ENCODE measurements around the gene SETD7.

The SETD7 gene

GRCh38 chr4:139584013-139584412, 28.0 kb upstream of the SETD7 start:
- Histone ChIP-seq H3K9ac (ENCODE audit: low read length) (no peak overlapping the region), H3K4me3 (ENCODE audit: insufficient read depth, low read length, poor library complexity, severe bottlenecking) (no peak overlapping the region), H3K27ac (ENCODE audit: low read depth, low read length) (no peak overlapping the region), H3K36me3 (ENCODE audit: low read length) (no peaks in the 10 kb centered on the region), H3K27me3 (ENCODE audit: low read length) (no peaks in the 10 kb centered on the region), H3K9me2 (replicated peaks; ENCODE audit: insufficient read depth, low read length) (no peaks in the 10 kb centered on the region), H3K79me2 (ENCODE audit: insufficient read depth, low read length) (no peaks in the 10 kb centered on the region), H4K20me1 (ENCODE audit: low read depth, low read length) (no peaks in the 10 kb centered on the region), H3K9me3 (ENCODE audit: insufficient read depth, low read length) (no peaks in the 10 kb centered on the region), H3K4me2 (ENCODE audit: low read depth, low read length, poor library complexity, severe bottlenecking) (no peak overlapping the region), H2AFZ (ENCODE audit: low read depth, low read length, severe bottlenecking) (no peak overlapping the region), H3F3A (ENCODE audit: insufficient read depth) (no peaks in the 10 kb centered on the region)
- TF ChIP-seq EZH2phosphoT487 (conservative IDR thresholded peaks at IDR 0.05; ENCODE audit: low read length) = no peak
- TF ChIP-seq, protein P1, sequence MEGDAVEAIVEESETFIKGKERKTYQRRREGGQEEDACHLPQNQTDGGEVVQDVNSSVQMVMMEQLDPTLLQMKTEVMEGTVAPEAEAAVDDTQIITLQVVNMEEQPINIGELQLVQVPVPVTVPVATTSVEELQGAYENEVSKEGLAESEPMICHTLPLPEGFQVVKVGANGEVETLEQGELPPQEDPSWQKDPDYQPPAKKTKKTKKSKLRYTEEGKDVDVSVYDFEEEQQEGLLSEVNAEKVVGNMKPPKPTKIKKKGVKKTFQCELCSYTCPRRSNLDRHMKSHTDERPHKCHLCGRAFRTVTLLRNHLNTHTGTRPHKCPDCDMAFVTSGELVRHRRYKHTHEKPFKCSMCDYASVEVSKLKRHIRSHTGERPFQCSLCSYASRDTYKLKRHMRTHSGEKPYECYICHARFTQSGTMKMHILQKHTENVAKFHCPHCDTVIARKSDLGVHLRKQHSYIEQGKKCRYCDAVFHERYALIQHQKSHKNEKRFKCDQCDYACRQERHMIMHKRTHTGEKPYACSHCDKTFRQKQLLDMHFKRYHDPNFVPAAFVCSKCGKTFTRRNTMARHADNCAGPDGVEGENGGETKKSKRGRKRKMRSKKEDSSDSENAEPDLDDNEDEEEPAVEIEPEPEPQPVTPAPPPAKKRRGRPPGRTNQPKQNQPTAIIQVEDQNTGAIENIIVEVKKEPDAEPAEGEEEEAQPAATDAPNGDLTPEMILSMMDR (IDR thresholded peaks at IDR 0.05; ENCODE audit: insufficient read depth, low read length, poor library complexity, severe bottlenecking) = no peak

GRCh38 chr4:139582044-139582443, 26.0 kb upstream of the SETD7 start:
- Histone ChIP-seq H3K27me3 (ENCODE audit: low read length) (no peaks in the 10 kb centered on the region), H3K27ac (ENCODE audit: low read depth, low read length) (no peak overlapping the region), H3K4me2 (ENCODE audit: low read depth, low read length, poor library complexity, severe bottlenecking) (no peak overlapping the region), H3K36me3 (ENCODE audit: low read length) (no peaks in the 10 kb centered on the region), H2AFZ (ENCODE audit: low read depth, low read length, severe bottlenecking) (no peak overlapping the region), H3K9me3 (ENCODE audit: insufficient read depth, low read length) (no peaks in the 10 kb centered on the region), H3F3A (ENCODE audit: insufficient read depth) (no peaks in the 10 kb centered on the region), H3K9ac (ENCODE audit: low read length) (no peak overlapping the region), H3K79me2 (ENCODE audit: insufficient read depth, low read length) (no peaks in the 10 kb centered on the region), H4K20me1 (ENCODE audit: low read depth, low read length) (no peaks in the 10 kb centered on the region), H3K9me2 (replicated peaks; ENCODE audit: insufficient read depth, low read length) (no peaks in the 10 kb centered on the region), H3K4me3 (ENCODE audit: insufficient read depth, low read length, poor library complexity, severe bottlenecking) (no peak overlapping the region)
- TF ChIP-seq, protein P1 (IDR thresholded peaks at IDR 0.05; ENCODE audit: insufficient read depth, low read length, poor library complexity, severe bottlenecking) = no peak
- TF ChIP-seq EZH2phosphoT487 (conservative IDR thresholded peaks at IDR 0.05; ENCODE audit: low read length) = no peak

- no peak for TF ChIP-seq EZH2phosphoT487 (conservative IDR thresholded peaks at IDR 0.05; ENCODE audit: low read length)
- TF ChIP-seq, protein P1 (IDR thresholded peaks at IDR 0.05; ENCODE audit: insufficient read depth, low read length, poor library complexity, severe bottlenecking) = no peak
- Histone ChIP-seq H4K20me1 (ENCODE audit: low read depth, low read length) (no peaks in the 10 kb centered on the region), H3K4me2 (ENCODE audit: low read depth, low read length, poor library complexity, severe bottlenecking) (no peak overlapping the region), H3K27ac (ENCODE audit: low read depth, low read length) (no peak overlapping the region), H3F3A (ENCODE audit: insufficient read depth) (no peaks in the 10 kb centered on the region), H3K36me3 (ENCODE audit: low read length) (no peaks in the 10 kb centered on the region), H3K9me2 (replicated peaks; ENCODE audit: insufficient read depth, low read length) (no peaks in the 10 kb centered on the region), H3K9ac (ENCODE audit: low read length) (no peak overlapping the region), H2AFZ (ENCODE audit: low read depth, low read length, severe bottlenecking) (no peak overlapping the region), H3K79me2 (ENCODE audit: insufficient read depth, low read length) (no peaks in the 10 kb centered on the region), H3K4me3 (ENCODE audit: insufficient read depth, low read length, poor library complexity, severe bottlenecking) (no peak overlapping the region), H3K9me3 (ENCODE audit: insufficient read depth, low read length) (no peaks in the 10 kb centered on the region), H3K27me3 (ENCODE audit: low read length) (no peaks in the 10 kb centered on the region)
These were observed 25.1 kb upstream of the SETD7 start for GRCh38 chr4:139581096-139581495.

Measured in SU-DHL-6 (cell line).